ENCODE results near the gene RXRB.

Gene RXRB

DNA sequence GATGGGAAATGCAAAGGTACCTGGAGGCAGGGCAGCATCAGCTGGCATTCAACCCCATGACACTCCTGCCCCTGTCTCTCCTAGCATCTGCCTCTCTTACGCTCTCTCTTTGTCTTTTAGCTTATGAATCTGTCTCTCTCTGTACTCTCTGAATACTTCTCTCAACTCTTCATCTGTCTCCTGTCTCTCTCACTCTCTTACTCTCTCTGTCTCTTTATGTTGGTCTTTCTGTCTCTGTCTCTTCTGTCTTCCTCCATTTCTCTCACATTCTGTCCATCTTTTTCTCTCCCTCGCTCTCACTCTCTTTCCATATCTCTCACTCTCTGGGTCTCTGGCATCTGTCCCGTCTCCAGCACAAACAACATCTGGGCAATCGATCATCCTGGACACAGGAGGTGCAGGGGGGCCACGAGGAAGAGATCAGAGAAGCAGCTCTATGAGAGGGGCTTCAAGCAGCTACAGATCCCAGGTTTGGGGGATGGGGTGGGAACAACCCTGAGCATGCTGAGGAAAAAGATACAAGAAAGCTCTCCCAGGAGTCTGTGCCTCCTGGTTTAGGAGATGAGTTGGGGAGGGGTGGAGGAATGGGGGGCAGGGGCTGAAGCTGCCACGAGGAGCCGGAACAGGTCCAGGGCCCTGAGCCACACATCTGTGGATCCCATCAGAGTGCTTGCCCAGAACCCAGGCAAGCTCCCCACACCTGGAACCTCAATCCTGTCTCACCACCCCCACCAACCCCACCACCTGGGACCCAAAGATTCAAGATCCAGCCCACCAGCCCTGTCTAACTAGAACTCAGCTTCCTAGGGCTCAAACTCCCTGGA lies 10.6 kb downstream of the RXRB start (continued):
- TF ChIP-seq OSR1 (CRISPR knock-in tag; IDR thresholded peaks at IDR 0.05) (no peak), PPARA (CRISPR knock-in tag; IDR thresholded peaks at IDR 0.05; ENCODE audit: borderline replicate concordance) (no peak), ISL1 (CRISPR knock-in tag; IDR thresholded peaks at IDR 0.05) (no peak), ESRRG (CRISPR knock-in tag; IDR thresholded peaks at IDR 0.05) (no peak)

DNA sequence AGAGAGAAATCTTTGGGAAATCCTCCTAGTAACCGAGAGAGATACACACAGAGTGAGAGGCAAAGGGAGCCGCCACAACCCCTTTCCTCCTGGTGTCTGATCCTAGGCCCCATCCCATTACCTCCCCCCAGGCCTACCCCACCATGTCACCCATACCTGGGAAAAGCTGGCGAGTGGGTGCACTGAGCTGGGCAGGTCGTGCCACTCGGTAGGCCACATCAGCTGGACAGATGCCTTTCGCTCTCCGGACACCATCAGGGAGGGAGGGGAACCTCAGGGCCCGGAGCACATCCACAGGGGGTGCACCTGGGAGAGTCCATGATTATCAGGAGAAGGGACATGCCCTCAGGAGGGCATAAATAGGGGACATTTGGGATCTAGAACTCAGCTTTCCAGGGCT lies 11.3 kb downstream of the RXRB start:
- no peak for ATAC-seq
- TF ChIP-seq ZNF8 (CRISPR knock-in tag; IDR thresholded peaks at IDR 0.05) = no peak
- TF ChIP-seq TOX (CRISPR knock-in tag; IDR thresholded peaks at IDR 0.05; ENCODE audit: borderline replicate concordance) = no peak
- no peak for TF ChIP-seq ARNTL (CRISPR knock-in tag; IDR thresholded peaks at IDR 0.05; ENCODE audit: borderline replicate concordance, low read depth)
- no peak for TF ChIP-seq CREB5 (CRISPR knock-in tag; IDR thresholded peaks at IDR 0.05; ENCODE audit: low read depth)
- no peak for TF ChIP-seq ZFP30 (CRISPR knock-in tag; IDR thresholded peaks at IDR 0.05)
- TF ChIP-seq ZC3H10 (CRISPR knock-in tag; IDR thresholded peaks at IDR 0.05) = no peak
- TF ChIP-seq ESRRG (CRISPR knock-in tag; IDR thresholded peaks at IDR 0.05) = no peak
- TF ChIP-seq, protein P1, sequence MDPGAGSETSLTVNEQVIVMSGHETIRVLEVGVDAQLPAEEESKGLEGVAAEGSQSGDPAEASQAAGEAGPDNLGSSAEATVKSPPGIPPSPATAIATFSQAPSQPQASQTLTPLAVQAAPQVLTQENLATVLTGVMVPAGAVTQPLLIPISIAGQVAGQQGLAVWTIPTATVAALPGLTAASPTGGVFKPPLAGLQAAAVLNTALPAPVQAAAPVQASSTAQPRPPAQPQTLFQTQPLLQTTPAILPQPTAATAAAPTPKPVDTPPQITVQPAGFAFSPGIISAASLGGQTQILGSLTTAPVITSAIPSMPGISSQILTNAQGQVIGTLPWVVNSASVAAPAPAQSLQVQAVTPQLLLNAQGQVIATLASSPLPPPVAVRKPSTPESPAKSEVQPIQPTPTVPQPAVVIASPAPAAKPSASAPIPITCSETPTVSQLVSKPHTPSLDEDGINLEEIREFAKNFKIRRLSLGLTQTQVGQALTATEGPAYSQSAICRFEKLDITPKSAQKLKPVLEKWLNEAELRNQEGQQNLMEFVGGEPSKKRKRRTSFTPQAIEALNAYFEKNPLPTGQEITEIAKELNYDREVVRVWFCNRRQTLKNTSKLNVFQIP (CRISPR knock-in tag; IDR thresholded peaks at IDR 0.05; ENCODE audit: borderline replicate concordance, low read depth) = no peak
- TF ChIP-seq PPARA (CRISPR knock-in tag; IDR thresholded peaks at IDR 0.05; ENCODE audit: borderline replicate concordance) = no peak
- TF ChIP-seq SNAI2 (CRISPR knock-in tag; IDR thresholded peaks at IDR 0.05) = no peak
- TF ChIP-seq PATZ1 (CRISPR knock-in tag; IDR thresholded peaks at IDR 0.05; ENCODE audit: borderline replicate concordance) = no peak
- no peak for TF ChIP-seq GLIS3 (CRISPR knock-in tag; IDR thresholded peaks at IDR 0.05)
- TF ChIP-seq ZNF565 (CRISPR knock-in tag; conservative IDR thresholded peaks at IDR 0.05; ENCODE audit: low read depth) = no peak
- no peak for TF ChIP-seq ZFP3 (CRISPR knock-in tag; IDR thresholded peaks at IDR 0.05)
- TF ChIP-seq ZNF70 (CRISPR knock-in tag; IDR thresholded peaks at IDR 0.05) = no peak
- TF ChIP-seq RARB (CRISPR knock-in tag; IDR thresholded peaks at IDR 0.05) = no peak
- TF ChIP-seq ISL1 (CRISPR knock-in tag; IDR thresholded peaks at IDR 0.05) = no peak
- TF ChIP-seq OSR1 (CRISPR knock-in tag; IDR thresholded peaks at IDR 0.05) = no peak

DNA sequence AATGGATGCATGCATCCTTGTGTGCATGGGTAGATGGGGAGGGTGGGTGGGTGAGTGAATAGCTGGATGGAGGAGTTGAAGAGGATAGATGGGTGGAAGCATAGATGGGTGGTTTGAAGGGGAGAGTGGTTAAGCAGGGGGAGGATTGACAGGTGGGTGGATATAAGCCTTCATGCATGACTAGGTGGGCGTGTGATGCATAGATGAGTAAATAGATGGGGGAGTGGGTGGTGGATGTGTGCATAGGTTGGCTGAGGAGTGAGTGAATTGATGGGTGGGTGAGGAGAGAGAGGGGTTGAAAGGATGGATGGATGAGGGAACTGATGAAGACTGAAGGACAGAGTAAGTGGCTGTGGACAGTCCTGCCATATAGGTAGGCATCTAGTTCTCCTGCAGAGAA lies 12.7 kb downstream of the RXRB start:
- no peak for ATAC-seq
- TF ChIP-seq, protein P1 (CRISPR knock-in tag; IDR thresholded peaks at IDR 0.05; ENCODE audit: borderline replicate concordance, low read depth) = no peak
- TF ChIP-seq TCF4 (CRISPR knock-in tag; IDR thresholded peaks at IDR 0.05; ENCODE audit: borderline replicate concordance) (no peak), PPARA (CRISPR knock-in tag; IDR thresholded peaks at IDR 0.05; ENCODE audit: borderline replicate concordance) (no peak), GLIS3 (CRISPR knock-in tag; IDR thresholded peaks at IDR 0.05) (no peak), ZFP3 (CRISPR knock-in tag; IDR thresholded peaks at IDR 0.05) (no peak), ZFP30 (CRISPR knock-in tag; IDR thresholded peaks at IDR 0.05) (no peak), ZNF8 (CRISPR knock-in tag; IDR thresholded peaks at IDR 0.05) (no peak), TOX (CRISPR knock-in tag; IDR thresholded peaks at IDR 0.05; ENCODE audit: borderline replicate concordance) (no peak), CSDC2 (CRISPR knock-in tag; IDR thresholded peaks at IDR 0.05) (no peak), BACH2 (CRISPR knock-in tag; IDR thresholded peaks at IDR 0.05; ENCODE audit: borderline replicate concordance) (no peak), CREB5 (CRISPR knock-in tag; IDR thresholded peaks at IDR 0.05; ENCODE audit: low read depth) (no peak), ZNF70 (CRISPR knock-in tag; IDR thresholded peaks at IDR 0.05) (no peak), ARNTL (CRISPR knock-in tag; IDR thresholded peaks at IDR 0.05; ENCODE audit: borderline replicate concordance, low read depth) (no peak)
- TF ChIP-seq, protein P2, sequence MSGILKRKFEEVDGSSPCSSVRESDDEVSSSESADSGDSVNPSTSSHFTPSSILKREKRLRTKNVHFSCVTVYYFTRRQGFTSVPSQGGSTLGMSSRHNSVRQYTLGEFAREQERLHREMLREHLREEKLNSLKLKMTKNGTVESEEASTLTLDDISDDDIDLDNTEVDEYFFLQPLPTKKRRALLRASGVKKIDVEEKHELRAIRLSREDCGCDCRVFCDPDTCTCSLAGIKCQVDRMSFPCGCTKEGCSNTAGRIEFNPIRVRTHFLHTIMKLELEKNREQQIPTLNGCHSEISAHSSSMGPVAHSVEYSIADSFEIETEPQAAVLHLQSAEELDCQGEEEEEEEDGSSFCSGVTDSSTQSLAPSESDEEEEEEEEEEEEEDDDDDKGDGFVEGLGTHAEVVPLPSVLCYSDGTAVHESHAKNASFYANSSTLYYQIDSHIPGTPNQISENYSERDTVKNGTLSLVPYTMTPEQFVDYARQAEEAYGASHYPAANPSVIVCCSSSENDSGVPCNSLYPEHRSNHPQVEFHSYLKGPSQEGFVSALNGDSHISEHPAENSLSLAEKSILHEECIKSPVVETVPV (CRISPR knock-in tag; IDR thresholded peaks at IDR 0.05) = no peak
- TF ChIP-seq, protein P3, sequence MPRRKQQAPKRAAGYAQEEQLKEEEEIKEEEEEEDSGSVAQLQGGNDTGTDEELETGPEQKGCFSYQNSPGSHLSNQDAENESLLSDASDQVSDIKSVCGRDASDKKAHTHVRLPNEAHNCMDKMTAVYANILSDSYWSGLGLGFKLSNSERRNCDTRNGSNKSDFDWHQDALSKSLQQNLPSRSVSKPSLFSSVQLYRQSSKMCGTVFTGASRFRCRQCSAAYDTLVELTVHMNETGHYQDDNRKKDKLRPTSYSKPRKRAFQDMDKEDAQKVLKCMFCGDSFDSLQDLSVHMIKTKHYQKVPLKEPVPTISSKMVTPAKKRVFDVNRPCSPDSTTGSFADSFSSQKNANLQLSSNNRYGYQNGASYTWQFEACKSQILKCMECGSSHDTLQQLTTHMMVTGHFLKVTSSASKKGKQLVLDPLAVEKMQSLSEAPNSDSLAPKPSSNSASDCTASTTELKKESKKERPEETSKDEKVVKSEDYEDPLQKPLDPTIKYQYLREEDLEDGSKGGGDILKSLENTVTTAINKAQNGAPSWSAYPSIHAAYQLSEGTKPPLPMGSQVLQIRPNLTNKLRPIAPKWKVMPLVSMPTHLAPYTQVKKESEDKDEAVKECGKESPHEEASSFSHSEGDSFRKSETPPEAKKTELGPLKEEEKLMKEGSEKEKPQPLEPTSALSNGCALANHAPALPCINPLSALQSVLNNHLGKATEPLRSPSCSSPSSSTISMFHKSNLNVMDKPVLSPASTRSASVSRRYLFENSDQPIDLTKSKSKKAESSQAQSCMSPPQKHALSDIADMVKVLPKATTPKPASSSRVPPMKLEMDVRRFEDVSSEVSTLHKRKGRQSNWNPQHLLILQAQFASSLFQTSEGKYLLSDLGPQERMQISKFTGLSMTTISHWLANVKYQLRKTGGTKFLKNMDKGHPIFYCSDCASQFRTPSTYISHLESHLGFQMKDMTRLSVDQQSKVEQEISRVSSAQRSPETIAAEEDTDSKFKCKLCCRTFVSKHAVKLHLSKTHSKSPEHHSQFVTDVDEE (CRISPR knock-in tag; IDR thresholded peaks at IDR 0.05) = no peak

All from SK-N-SH treated with all-trans-retinoic acid at 6 μM for 48 hours (cell line).